Left hindlimb (tissue), 1 donor: Measurements from ENCODE around the gene DCDC1.
A peak's percentile ranks its signal among the peaks of the same experiment; 100 is the strongest.
"Not testable (repeated sequence)": the region's sequence is repeated elsewhere in the genome, so short reads cannot be mapped to it uniquely, and the experiment has no call there.

Experiments
- DNase-seq: peaks from one replicate; pipeline ENCODE4 v3.0.0-alpha.2; 2018

The DCDC1 gene

DNA sequence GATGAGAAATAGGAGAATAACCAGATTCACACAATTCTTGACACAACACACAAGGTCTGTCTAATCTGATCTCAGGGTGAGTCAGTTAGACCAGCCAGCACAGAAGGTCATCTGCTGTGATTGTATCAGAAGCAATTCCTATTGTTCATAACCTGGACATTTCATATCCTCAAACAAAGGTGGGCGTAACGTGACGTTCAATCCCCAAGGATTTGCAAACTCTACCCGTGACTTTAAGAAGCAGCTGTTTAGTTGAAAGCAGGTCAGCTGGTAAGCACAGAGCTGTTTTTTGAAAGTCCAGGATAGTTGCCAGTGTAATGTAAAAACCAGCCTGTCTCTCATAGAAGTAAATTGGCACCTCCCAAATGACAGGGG is 385.1 kb downstream of the DCDC1 start:
- DNase-seq, result no peak

DNA sequence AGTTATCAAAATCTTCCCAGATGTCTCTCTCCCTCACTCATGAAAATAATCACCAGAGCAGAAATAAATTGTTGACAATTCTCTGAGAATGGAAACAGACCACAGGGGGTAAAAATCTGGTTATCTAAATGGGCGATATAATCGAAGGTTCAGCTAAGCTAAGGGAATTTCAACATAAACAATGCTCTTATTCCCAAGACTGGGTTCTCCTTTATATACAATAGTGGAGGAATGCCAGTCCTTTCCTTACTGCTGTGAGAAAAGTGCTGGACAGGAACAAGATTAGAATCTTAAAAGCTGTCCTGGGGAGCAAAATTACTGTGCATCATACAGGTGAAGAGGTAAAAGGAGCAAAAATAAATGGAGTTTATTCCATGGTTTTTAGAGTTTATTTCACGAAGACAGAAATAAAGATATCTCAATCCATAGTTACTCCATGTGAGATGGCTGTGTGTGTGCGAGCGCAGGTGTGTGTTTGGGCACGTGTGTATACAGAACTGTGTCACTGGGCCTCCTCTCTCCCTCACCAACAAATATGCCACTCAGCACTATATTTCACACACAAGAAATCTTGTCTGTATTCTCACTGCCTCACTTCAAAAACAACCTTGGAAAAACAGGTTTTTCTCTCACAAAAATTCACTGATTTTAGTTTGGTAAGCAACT is 385.6 kb downstream of the DCDC1 start:
- DNase-seq, result no peak

DNA sequence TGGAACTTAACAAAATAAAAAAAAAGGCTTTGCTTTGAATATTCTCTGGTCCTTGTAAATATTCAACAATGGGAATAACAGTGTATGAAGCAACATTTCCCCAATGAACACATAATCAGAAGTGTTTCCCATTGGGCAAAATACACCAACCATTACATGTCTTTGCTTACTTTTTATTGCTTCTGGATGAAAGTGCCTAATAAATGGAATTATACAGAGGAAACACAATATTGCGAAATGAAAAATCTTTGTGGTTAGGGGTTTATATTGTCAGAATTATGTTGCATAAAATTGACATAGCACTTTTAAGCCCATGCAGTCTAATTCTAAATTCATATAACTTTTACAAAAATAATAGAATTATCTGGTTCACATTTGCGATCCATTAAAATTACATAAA is 386.4 kb downstream of the DCDC1 start:
- no peak for DNase-seq

DNA sequence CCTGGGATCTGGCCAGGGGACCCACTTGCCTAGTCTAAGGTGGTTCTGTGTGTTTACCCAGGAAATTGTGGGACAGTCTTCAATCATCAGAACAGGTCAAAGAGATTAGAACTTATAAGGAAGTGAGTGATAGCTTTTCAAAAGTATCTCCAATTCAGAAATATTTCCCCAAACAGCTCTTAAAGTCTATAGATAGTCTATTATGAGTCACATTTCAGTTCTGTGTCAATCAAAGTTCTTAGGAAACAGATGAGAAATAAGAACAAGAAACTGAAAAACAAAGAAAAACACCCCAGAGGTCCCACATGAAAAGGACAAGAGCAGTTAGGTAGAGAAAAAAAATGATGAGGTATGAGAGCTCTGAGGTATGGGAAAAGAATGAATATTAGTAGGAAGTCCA is 402.0 kb downstream of the DCDC1 start:
- no peak for DNase-seq

DNA sequence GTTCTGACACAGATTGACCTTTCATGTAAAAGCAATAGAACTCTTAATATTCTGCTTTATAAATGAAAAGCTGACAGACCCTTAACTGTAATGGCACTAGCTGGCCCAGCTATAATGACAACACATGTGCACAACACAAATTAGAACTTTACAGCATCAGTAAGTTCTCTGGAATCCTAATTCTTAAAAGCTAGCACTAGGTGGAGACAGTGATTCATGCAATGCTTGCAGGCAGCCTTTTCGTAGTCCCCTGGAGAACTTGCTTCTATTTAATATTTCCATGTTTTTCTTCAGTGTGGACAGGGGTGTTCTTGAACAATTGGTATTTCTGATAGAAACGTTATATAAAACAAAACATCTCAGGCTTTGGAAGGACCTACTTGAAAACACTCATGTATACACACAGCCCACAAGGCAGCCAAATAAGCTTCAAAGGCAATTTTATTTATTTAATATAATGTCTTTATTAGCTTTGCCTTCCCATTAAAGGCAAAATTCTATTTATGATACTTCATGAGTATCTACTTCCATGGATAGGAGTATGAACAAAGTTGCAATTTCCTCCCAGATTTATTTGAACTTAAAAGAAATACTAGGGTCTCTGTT is 409.0 kb downstream of the DCDC1 start:
- DNase-seq, result no peak

DNA sequence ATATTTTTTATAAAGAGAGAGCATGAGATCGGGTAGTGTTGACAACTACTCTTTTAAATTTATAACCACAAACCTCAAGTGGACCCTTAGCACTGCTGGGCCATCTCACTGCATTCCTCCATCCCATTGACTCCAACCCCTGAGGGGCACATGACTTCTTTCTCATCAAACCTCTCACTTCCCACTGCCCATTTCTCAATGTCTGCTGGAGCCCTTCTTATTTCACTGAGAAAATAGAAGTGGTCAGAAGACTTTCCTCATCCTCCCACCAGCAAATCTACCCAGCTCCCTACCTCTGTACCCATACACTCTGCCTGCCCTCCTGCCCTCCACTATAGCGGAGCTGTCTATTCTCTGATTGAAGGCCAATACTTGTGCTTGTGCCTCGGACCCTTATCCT is 412.8 kb downstream of the DCDC1 start:
- no peak for DNase-seq

DNA sequence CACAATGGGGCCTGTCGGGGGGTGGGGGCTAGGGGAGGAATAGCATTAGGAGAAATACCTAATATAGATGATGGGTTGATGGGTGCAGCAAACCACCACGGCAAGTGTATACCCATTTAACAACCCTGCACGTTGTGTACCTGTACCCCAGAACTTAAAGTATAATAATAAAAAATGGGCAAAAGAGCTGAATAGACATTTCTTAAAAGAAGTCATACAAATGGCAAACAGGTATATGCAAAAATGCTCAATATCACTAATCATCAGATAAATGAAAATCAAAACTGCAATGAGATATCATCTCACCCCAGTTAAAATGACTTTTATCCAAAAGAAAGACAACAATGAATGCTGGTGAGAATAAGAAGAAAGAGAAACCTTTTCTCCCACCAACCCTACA is 419.7 kb downstream of the DCDC1 start:
- DNase-seq, result no peak

DNA sequence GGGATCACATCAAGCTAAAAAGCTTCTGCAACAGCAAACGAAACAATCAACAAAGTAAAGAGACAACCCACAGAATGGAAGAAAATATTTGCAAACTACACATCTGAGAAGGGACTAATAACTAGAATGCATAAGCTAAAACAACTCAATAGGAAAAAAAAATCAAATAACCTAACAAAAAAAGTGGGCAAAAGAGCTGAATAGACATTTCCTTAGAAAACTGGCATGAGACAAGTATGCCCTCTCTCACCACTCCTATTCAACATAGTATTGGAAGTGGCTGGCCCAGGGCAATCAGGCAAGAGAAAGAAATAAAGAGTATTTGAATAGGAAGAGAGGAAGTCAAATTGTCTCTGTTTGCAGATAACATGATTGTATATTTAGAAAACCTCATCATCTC is 421.8 kb downstream of the DCDC1 start:
- not testable (repeated sequence) for DNase-seq

DNA sequence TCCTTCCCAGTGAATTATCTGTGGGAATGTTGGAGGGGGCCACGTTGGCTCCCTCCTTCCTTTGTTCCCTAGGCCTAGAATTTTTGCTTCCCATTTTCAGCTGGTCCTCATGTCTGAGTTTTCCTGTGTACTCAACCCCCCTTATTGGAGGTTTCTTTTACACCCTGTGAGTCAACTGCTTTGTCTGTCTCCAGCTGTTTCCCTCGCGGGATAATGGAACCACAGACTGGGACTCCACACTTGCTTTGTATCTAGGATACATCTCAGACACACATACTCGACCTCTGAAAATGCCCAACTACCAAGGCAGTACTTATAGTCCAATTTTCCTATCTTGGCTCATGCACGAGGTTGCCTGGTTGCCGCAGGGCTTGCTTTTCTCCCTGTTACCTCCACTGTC is 430.7 kb downstream of the DCDC1 start:
- no peak for DNase-seq

DNA sequence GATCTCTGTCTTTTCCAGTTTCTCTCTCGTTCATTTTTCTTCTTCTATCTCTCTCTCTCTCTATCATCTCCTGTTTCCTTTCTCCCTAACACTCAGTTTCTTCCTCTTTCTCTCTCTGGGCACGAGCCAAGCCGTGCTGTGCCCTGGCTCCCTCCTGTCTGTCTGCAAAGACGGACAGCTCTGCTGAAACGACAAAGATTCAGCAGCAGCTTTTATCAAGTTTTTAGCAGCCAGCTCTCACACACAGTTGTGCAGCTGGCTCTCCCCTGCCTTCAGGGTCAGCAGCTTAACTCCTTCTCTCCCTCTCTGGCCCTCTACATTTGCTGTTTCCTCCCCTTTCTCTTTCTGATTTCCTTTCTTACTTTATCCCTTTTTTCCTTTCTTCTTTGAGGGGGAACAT is 431.4 kb downstream of the DCDC1 start:
- DNase-seq, result no peak

DNA sequence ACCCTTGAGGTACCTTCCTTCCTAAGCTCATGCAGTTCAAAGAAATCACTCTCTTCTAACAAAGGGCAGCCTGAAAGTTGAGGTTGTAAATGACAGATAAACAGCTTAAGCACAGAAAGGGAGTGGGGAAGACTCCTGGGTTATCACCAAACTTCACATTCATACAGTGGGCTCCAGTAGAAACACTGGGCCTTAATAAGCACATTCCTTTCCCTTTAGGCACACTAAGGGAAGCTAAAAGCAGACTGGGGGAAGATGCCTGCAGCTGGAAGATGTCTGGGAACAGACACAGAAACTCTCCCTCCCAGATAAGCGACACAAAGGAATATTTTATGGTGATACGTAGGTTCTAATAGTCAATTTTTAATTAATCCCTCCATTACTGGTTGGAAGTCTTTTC is 433.0 kb downstream of the DCDC1 start:
- no peak for DNase-seq

DNA sequence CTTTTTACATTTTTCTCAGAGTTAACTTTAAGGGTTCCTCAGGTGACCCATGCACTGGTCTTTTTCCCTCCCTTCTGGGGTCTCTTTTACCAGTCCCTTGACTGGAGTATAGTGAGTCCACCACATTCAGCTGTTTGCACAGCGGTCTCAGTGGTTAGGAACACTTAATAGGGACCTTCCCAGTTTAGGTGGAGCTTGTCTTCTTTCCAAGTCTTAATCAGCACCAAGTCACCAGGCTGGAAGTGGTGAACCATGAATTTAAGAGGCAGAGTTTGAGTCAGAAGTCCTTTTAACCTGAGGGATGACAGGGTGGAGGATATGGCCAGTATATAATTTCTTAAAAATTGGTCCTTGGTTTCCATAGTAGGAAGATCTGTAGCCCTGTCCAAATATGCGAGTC is 433.7 kb downstream of the DCDC1 start:
- no peak for DNase-seq

DNA sequence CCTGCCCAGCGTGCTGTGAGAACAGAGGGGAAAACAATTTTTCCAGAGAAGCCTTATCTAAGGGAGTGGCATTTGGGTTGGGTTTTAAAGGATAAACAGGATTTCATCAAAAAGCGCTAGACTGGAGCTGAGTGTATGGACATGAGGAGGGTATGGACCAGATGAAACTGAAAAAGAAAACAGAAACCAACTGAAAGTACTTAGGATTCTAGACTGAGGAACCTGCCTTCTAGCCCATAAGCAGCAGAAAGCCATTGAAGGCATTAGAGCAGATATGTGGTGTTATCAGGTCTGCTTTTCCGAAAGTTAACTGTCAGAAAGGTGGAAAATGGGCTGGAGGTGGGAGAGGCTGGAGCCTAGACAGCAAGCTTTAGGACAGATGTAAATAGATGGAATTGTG is 443.4 kb downstream of the DCDC1 start:
- no peak for DNase-seq

DNA sequence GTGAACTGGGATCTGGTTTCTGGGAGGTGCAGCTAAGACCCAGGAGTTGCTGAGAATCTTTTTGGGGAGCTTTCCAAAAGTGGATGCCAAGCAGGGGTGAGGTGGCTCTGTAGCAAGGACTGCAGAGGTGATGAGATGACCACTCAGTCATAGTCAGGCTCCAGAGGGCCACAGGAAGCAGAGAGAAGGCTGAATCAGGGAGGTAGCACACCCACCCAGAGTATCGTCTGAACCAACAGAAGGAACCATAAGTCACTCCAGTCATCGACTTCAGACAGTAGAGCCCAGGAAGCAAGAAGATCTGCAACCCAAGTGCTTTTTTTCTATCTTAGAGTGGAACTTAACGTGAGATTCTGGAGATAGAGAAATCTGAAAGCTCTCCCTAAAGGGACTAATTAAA is 447.7 kb downstream of the DCDC1 start:
- no peak for DNase-seq

DNA sequence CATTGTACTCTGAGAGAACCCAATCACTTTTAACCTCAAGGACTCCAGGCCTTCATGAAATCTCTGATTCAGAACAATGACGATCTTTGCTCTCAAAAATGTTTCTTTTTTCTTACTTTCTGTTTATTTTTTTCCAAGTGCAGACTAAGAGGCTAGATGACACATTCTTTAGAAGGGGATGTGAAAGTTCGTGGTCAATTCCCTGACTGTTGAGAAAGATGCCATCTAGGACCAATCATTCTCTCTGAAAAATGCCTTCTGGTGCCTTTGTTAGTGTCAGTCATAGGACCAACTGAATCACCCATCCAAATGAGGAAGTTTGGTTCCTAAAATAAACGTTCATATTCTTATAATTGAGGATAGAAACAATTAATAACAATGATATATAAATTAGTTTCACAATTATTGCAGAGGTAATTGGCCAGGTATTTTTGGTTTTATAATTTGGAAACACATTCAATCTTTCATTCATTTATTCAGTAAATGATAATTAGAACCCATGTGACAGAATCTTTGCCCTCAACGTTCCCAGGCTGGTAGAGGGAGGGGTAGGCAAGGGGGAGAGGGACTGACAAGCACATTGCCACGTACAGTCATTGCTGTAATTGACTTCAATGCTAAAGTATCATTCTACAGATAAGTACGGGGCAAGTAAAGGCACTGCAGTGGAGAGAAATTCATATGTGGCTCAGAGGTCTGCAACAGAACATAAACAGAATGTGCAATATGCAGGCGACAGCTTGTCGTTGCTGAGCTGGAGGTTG is 450.0 kb downstream of the DCDC1 start:
- DNase-seq, result no peak

DNA sequence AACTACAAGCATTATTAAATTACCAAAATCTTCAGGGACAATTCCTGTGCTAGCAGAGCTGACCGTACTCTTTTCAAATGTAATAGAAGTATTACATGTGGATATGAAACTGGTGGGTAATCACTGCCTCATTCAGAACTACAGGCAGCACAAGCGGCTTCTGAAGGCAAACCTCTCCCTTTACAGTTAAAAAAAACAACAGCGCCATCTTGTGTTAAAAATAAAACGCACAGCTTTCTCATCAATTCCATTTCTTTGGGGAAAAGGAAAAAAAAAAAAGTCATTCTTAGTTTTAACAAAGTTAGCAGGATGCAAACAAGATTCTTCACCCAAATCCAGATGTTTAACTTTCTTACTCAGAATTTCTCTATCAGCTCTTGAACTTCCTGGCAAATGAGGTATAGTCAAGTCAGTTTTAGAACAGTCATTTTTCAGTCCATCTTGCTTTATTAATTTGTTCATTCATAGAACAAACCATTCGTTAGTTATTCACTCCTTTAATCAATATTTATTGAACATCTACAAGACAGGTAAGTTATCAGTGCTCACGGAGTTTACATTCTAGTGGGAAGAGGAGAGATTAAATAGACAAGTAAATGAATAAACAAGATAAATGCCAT is 451.6 kb downstream of the DCDC1 start:
- no peak for DNase-seq

DNA sequence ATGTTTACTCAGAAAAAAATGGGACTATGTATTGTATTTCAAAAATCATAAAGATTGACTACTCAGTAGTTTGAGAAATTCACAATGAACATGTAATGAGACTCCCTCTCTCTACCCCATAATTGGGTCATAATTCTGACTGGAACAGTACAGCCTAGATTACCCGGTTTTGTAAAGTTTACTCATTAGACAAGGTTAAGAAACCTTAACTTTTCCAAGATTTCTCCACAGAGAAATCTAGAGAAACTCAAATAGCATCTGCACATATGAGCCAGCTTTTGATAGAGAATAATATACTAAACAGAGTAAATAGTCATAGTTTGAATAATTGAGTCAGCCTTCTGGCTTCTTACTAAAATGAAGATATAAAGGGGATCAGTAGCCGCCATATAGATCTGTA is 452.3 kb downstream of the DCDC1 start:
- DNase-seq, result no peak

DNA sequence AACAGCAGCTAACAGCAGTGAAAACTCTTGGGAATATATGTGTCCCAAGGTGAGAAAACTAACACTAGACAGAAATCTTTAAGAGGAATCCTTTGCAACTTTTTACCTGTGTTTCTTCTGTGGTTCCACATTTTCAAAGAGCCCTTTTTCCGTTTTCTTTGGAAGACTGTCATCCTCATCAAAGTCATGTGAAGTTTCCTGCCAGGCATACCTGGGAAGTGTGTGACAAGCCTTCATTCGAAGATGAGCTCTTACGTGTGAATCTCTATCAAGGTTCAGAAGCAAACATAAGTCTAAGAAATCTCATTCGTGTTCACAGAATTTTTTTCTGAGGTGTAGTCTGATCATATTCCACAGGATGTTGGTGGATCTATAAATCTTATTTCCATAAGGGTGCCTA is 452.8 kb downstream of the DCDC1 start:
- DNase-seq, result no peak

DNA sequence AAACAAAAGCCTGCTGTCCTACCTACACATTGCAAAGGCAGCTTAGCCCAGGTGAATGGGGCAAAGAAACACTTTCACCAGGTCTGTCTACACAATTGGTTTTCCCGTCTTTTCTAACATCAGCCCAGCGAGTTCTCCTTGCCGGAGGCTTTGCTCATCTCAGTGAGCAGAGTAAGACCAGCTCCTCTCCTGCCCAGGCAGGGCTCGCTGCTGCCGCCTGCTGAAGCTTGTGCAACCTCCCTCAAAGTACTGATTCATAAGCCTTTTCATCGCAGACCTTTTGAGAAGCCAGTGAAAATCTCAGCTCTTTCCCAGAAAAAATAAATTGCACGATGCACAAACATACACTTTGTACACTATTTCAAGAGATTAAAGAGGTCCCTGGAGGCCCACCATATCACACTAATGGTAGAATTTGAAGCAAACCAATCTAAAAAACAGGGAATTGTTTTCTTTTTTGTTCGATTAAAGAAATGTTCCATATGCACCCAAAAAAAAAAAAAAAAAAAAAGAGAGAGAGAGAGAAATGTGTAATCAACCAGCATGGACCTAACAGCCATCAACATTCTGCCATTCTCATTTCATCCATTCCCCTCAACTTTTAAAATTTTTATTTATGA is 455.3 kb downstream of the DCDC1 start:
- peak; percentile 66 for DNase-seq

DNA sequence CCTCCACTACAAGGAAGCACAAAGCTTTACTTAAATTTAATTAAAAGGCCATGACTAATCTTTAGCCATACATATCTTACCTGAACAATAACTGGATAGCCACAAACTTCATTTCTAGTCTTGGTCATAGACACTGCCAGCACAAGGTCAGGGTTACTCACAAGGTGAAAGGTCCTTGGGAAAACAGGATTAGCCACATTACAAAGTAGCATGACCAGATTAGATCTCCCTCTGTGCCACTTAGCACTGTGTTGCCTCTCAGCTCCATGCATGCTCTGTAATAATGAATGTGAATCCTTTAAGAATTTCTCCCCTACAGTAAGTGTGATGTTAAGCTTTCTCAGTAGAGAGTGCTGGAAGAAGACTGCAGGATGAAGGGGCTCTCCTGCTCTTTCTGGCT is 458.3 kb downstream of the DCDC1 start:
- no peak for DNase-seq

DNA sequence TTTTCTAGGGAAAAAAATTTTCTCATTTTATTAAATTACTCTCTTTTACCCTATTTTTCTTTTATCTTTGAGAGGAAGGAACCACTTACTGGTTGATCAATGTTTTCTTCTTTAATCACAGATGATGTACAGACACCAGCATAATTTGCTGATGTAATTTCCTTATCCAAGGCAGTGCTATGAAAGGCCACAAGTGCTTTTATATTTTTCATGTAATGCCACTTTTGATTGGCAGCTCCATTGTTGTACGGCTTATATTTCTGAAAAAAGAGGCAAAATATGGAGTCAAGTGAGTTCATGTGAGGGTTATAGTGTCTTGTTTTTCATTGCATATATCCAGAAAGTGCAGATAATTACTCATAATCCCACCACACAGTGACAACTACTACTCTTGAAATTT is 460.7 kb downstream of the DCDC1 start:
- DNase-seq, result no peak

DNA sequence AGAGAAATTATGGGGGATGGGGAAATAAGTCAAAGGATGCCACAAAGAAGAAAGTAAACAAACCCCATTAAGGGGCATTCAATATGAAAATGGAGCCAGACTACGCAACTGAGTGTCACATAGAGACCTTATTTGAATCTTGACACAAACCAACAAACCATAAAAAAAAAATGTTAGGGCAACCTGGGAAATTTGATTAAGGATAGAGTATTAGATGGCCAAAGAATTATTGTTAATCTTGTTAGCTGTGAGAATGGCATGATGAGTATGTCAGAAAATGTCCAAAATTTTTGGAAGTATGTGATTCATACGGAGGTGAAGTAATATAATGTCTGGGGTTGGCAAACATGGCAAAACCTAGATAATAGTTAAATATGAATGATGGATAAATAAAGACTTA is 461.3 kb downstream of the DCDC1 start:
- no peak for DNase-seq

DNA sequence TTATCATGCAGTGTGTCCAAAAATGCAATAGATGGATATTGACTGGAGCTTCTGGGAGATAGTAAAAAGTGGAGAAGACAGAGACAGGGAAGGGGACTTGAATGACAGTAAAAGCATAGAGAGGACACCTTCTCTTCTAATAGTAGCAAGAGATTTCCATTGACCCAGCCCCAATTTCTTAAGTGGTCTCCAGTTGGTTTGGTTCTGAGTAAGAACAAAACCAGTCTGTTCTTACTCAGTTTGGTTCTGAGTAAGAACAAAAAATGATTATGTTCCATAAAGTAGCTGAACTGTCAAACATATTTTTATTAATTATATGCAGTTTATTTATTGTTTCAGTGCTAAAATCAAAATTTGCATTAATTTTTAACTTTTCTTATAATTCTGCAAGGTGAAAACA is 466.6 kb downstream of the DCDC1 start:
- DNase-seq, result no peak

DNA sequence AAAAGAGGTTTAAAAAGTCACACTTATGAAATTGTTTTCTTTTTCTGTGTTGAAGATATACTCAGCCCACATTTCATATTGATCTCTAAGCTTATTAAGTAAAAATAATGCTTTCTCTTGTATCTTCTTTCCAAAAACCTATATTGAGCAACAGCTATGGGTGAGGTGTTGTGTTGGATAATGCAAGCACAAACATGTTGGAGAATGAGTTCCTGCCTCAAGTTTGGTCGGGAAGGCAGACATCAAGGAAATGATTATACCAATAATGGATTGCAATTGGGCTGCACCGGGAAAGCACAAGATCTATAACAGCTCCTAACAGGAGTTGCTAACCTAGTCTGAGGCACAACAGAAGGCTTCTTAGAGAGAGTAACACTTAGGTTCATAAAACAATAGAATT is 474.5 kb downstream of the DCDC1 start:
- DNase-seq, result no peak
